ENCODE results near the gene PSG1.
"Not testable (repeated sequence)": the region's sequence is repeated elsewhere in the genome, so short reads cannot be mapped to it uniquely, and the experiment has no call there.

DNA sequence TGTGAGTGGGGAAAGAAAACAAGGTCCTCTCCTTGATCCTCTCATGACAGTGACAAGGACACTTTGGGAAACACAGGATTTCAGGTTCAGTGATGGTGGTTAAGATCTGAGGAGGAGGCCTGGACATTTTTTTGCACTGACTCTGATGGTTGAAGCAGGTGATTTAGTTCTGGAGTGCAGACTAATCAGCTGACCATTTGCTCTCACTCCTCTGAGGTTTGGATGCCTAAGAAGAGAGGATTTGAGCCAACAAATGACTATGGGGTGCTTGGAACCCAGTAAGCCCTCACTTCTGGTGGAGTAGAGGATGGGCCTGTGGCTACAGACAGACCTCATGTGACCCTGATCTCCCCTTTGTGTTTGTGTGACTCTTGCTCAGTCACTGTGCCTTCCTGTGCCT lies 2.9 kb downstream of the PSG1 start:
- TF ChIP-seq FOXK2 (IDR thresholded peaks at IDR 0.05); CTBP1 (IDR thresholded peaks at IDR 0.05; ENCODE audit: borderline replicate concordance); NFRKB (IDR thresholded peaks at IDR 0.05); SUZ12 (IDR thresholded peaks at IDR 0.05): not testable (repeated sequence)
